GM18517 (cell line): Measurements from ENCODE around the gene SIRT1.
"Not testable (repeated sequence)": the region's sequence is repeated elsewhere in the genome, so short reads cannot be mapped to it uniquely, and the experiment has no call there.

Experiments
- ATAC-seq: cut with Tn5 transposase; IDR thresholded peaks from one replicate; pipeline ENCODE4 v1.9.1; 2021; ENCODE audit warnings: mild to moderate bottlenecking, moderate library complexity; ENCODE audit not compliant: unreplicated experiment

SIRT1 gene

DNA sequence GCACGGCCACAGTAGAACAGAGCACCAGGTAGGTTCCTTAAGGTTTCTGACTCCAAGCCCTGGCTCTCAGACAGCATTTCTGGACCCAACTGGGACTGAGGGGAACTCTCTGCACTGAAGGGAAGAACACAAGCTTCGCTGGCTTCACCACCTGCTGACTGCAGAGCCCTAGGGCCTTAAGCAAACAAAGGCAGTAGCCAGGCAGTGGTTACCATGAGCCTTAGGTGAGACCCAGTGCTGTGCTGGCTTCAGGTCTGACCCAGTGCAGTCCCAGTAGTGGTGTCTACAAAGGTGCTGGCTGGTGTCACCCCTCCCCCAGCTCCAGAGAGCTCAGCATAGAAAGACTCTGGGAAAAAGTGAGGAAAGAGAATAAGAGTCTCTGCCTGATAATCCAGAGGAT lies 59.5 kb downstream of the SIRT1 start:
- no peak for ATAC-seq

GRCh38 chr10:67955614-67956013 lies 71.2 kb downstream of the SIRT1 start:
- ATAC-seq: no peak

DNA sequence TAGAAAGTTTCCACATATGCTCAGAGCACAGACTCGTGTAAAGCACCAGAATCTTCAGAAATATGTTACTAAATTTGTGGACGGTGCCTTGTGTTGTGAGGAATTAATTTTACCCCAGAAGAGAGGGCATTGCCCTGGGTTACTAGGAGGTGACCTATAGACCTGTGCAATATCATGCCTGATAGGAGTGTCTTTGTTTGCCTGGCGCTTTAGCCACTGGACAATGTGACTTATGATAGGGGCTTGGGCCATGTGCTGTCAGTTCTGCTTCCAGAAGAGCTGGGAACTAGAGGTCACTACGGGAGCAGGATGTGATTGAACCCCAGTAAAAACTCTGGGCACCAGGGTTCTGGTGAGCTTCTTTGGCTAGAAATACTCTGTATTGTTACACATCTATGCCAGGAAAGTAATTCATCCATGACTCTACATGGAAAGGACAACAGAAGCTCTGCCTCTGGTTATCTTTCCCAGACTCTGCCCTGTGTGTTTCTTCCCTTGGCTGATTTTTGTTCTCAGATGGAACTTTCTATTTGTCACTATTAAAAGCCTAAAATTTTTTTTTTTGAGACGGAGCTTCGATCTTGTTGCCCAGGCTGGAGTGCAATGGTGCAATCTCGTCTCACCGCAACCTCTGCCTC lies 75.5 kb downstream of the SIRT1 start:
- ATAC-seq: no peak

GRCh38 chr10:67965456-67965855 lies 81.0 kb downstream of the SIRT1 start:
- no peak for ATAC-seq

GRCh38 chr10:67966035-67966434 lies 81.6 kb downstream of the SIRT1 start:
- ATAC-seq: not testable (repeated sequence)
